IMR-90 (cell line): ENCODE measurements around the gene DOCK6. TPM values are rescaled to one million over a fixed set of nuclear protein-coding genes. Genes with fewer than 3 reads are reported as not detected.

Source experiments
- ATAC-seq: fragments of 200-7000 bp; cut with Tn5 transposase; 2 replicates; pipeline ENCODE4 v1.9.1; 2020; ENCODE audit warnings: low read depth, mild to moderate bottlenecking, moderate library complexity
- BruUV-seq: library from RNA; stranded (reverse); fragments of 400-500 nt; replicated peaks from 2 replicates; lab custom pipeline; 2021; lab: Mats Ljungman, UMichigan
- CTCF ChIA-PET: fragments of 300-600 bp; formaldehyde crosslinking; extraction: SDS; loops from one replicate; lab custom pipeline; 2021; ENCODE audit warnings: antibody characterized with exemption; lab: Yijun Ruan, JAX
- POLR2A ChIA-PET: fragments of 300-600 bp; sonication (Branson Sonifier 250); formaldehyde crosslinking; loops from one replicate; lab custom pipeline; 2022; ENCODE audit warnings: antibody characterized with exemption; ENCODE audit not compliant: unreplicated experiment; lab: Charles Lee
- DNase-seq: peaks from one replicate; pipeline ENCODE4 v3.0.0; 2013
- H2AFZ ChIP-seq: replicated peaks from 2 replicates; pipeline ENCODE3; 2013; ENCODE audit warnings: low read length, mild to moderate bottlenecking; ENCODE audit not compliant: poor library complexity
- H2AK5ac ChIP-seq: 2 replicates; pipeline ENCODE4 v1.6.1; 2013; ENCODE audit warnings: low read depth, low read length, inconsistent platforms
- H2AK9ac ChIP-seq: replicated peaks from 2 replicates; pipeline ENCODE3; 2013; ENCODE audit warnings: mild to moderate bottlenecking, low read depth, low read length, moderate library complexity; ENCODE audit not compliant: poor library complexity
- H2BK120ac ChIP-seq: 2 replicates; pipeline ENCODE4 v1.6.1; 2013; ENCODE audit warnings: low read depth, low read length, inconsistent platforms
- H2BK15ac ChIP-seq: 3 replicates; pipeline ENCODE4 v1.6.1; 2013; ENCODE audit warnings: low read depth, low read length, inconsistent platforms
- H2BK20ac ChIP-seq: 2 replicates; pipeline ENCODE4 v1.6.1; 2013; ENCODE audit warnings: low read depth, mild to moderate bottlenecking, inconsistent platforms, low read length, moderate library complexity
- H2BK5ac ChIP-seq: 2 replicates; pipeline ENCODE4 v1.6.1; 2013; ENCODE audit warnings: mild to moderate bottlenecking, low read depth, low read length, inconsistent platforms; ENCODE audit not compliant: poor library complexity, severe bottlenecking
- H3K14ac ChIP-seq: replicated peaks from 2 replicates; pipeline ENCODE4 v1.6.1; 2013; ENCODE audit warnings: low read depth, low read length, inconsistent platforms
- H3K18ac ChIP-seq: 2 replicates; pipeline ENCODE4 v1.6.1; 2013; ENCODE audit warnings: low read depth, low read length, control low read depth
- H3K23ac ChIP-seq: 2 replicates; pipeline ENCODE4 v1.6.1; 2013; ENCODE audit warnings: low read depth, low read length, inconsistent platforms
- H3K27ac ChIP-seq: 2 replicates; pipeline ENCODE4 v1.5.1; 2013; ENCODE audit warnings: mild to moderate bottlenecking, control low read depth, low read length; ENCODE audit not compliant: insufficient read depth
- H3K27me3 ChIP-seq: 2 replicates; pipeline ENCODE4 v1.6.1; 2013; ENCODE audit warnings: low read length; ENCODE audit not compliant: control insufficient read depth, insufficient read depth
- H3K36me3 ChIP-seq: 2 replicates; pipeline ENCODE4 v1.6.1; 2013; ENCODE audit warnings: low read length, mixed read lengths; ENCODE audit not compliant: control insufficient read depth, insufficient read depth
- H3K4ac ChIP-seq: 2 replicates; pipeline ENCODE4 v1.6.1; 2013; ENCODE audit warnings: low read depth, low read length, inconsistent platforms
- H3K4me1 ChIP-seq: 2 replicates; pipeline ENCODE4 v1.6.1; 2013; ENCODE audit warnings: low read length, mixed read lengths; ENCODE audit not compliant: control insufficient read depth, insufficient read depth
- H3K4me2 ChIP-seq: 2 replicates; pipeline ENCODE4 v1.6.1; 2013; ENCODE audit warnings: low read depth, mild to moderate bottlenecking, control low read depth, low read length, moderate library complexity
- H3K4me3 ChIP-seq: 2 replicates; pipeline ENCODE4 v1.5.1; 2013; ENCODE audit warnings: low read depth, mild to moderate bottlenecking, control low read depth, low read length, moderate library complexity; ENCODE audit not compliant: insufficient read depth
- H3K56ac ChIP-seq: 2 replicates; pipeline ENCODE4 v1.6.1; 2013; ENCODE audit warnings: low read length, inconsistent platforms; ENCODE audit not compliant: insufficient read depth; ENCODE audit errors: extremely low read depth
- H3K79me1 ChIP-seq, 2 experiments: 2 replicates each; pipeline ENCODE4 v1.6.1; 2013; ENCODE audit warnings: low read length in 2 of 2, inconsistent platforms in 1 of 2, low read depth in 1 of 2
- H3K9ac ChIP-seq: 2 replicates; pipeline ENCODE4 v1.6.1; 2013; ENCODE audit warnings: low read depth, low read length, control low read depth
- H3K9me1 ChIP-seq: 2 replicates; pipeline ENCODE4 v1.6.1; 2013; ENCODE audit warnings: low read length, inconsistent platforms; ENCODE audit not compliant: insufficient read depth
- H3K9me3 ChIP-seq: 2 replicates; pipeline ENCODE4 v1.6.1; 2013; ENCODE audit warnings: low read length; ENCODE audit not compliant: control insufficient read depth, insufficient read depth
- H4K20me1 ChIP-seq: 2 replicates; pipeline ENCODE4 v1.6.1; 2013; ENCODE audit warnings: low read length, inconsistent platforms; ENCODE audit not compliant: insufficient read depth
- H4K5ac ChIP-seq: 2 replicates; pipeline ENCODE4 v1.6.1; 2013; ENCODE audit warnings: mild to moderate bottlenecking, low read depth, low read length, control low read depth
- H4K8ac ChIP-seq, 2 experiments: 2 replicates each; pipeline ENCODE4 v1.6.1; 2013; ENCODE audit warnings: low read depth in 2 of 2, low read length in 2 of 2, control low read depth in 1 of 2, inconsistent platforms in 1 of 2
- H4K91ac ChIP-seq: 2 replicates; pipeline ENCODE4 v1.6.1; 2013; ENCODE audit warnings: low read depth, low read length, inconsistent platforms; ENCODE audit not compliant: insufficient read depth
- BHLHE40 ChIP-seq: fragments of 150-350 bp; IDR thresholded peaks from 2 replicates; pipeline ENCODE4 v1.6.1; 2016; ENCODE audit warnings: mild to moderate bottlenecking, low read depth, low read length
- CEBPB ChIP-seq: IDR thresholded peaks from 2 replicates; pipeline ENCODE4 v1.6.1; 2012; ENCODE audit warnings: low read depth, low read length, improper control_type of control experiment
- CHD1 ChIP-seq: IDR thresholded peaks from 2 replicates; pipeline ENCODE4 v1.6.1; 2012; ENCODE audit warnings: low read depth, low read length, improper control_type of control experiment
- MAZ ChIP-seq: IDR thresholded peaks from 2 replicates; pipeline ENCODE4 v1.6.1; 2012; ENCODE audit warnings: low read depth, mild to moderate bottlenecking, low read length, improper control_type of control experiment, moderate library complexity, borderline replicate concordance
- NFE2L2 ChIP-seq: fragments of 150-350 bp; IDR thresholded peaks from 2 replicates; pipeline ENCODE4 v1.6.1; 2016; ENCODE audit warnings: low read depth, mild to moderate bottlenecking, low read length
- RAD21 ChIP-seq: IDR thresholded peaks from 2 replicates; pipeline ENCODE4 v1.6.1; 2012; ENCODE audit warnings: low read length, improper control_type of control experiment
- RCOR1 ChIP-seq: IDR thresholded peaks from 2 replicates; pipeline ENCODE4 v1.6.1; 2012; ENCODE audit warnings: mild to moderate bottlenecking, low read length, improper control_type of control experiment; ENCODE audit not compliant: insufficient replicate concordance
- SMC3 ChIP-seq: fragments of 150-350 bp; IDR thresholded peaks from 2 replicates; pipeline ENCODE4 v1.6.1; 2016; ENCODE audit warnings: low read depth, mild to moderate bottlenecking, antibody characterized with exemption, low read length, moderate library complexity
- WGBS, 2 experiments: methylation state at CpG; one replicate each; pipeline versions ENCODE4 v1.1.5 to v1.1.7; 2013; ENCODE audit warnings: missing lambda C conversion rate in 2 of 2; ENCODE audit not compliant: insufficient read length in 1 of 2; ENCODE audit errors: extremely low coverage in 2 of 2; 5-methylcytosine and 5-hydroxymethylcytosine counted together
- dilution Hi-C: fragments of 300-500 bp; cut with HindIII; formaldehyde crosslinking; loops from one replicate; pipeline ENCODE4 v1.14.3; 2018; ENCODE audit warnings: low sequenced_read_pairs; ENCODE audit not compliant: unreplicated experiment
- in situ Hi-C: fragments of 300-500 bp; cut with MboI; formaldehyde crosslinking; loops from 3 replicates; pipeline ENCODE4 v1.14.3; 2019; ENCODE audit warnings: low sequenced_read_pairs, inconsistent platforms, mixed read lengths
- intact Hi-C: fragments of 100-400 bp; cut with micrococcal nuclease; formaldehyde crosslinking; loops from 2 replicates; pipeline ENCODE4 v1.10.0; 2022
- polyA plus RNA-seq, 3 experiments: library from polyadenylated mRNA; depleted of rRNA; stranded (reverse); fragments of >200 nt; gene quantifications; 2 replicates each; pipeline ENCODE4 v1.2.3, GENCODE V29; 2012; ENCODE audit warnings: low replicate concordance in 1 of 3
- total RNA-seq: library from RNA; depleted of rRNA; stranded (reverse); fragments of >200 nt; gene quantifications from 2 replicates; pipeline ENCODE4 v1.2.3, GENCODE V29; 2012
- TF ChIP-seq, protein P1 (sequence below): conservative IDR thresholded peaks from 2 replicates; pipeline ENCODE4 v1.5.1; 2012; ENCODE audit warnings: mild to moderate bottlenecking, low read depth, low read length, improper control_type of control experiment

Gene DOCK6
- total and polyA plus RNA-seq, 2 of the 4 experiments (the other 2 are of a cell fraction), result 5.0 to 18.4 TPM

DNA sequence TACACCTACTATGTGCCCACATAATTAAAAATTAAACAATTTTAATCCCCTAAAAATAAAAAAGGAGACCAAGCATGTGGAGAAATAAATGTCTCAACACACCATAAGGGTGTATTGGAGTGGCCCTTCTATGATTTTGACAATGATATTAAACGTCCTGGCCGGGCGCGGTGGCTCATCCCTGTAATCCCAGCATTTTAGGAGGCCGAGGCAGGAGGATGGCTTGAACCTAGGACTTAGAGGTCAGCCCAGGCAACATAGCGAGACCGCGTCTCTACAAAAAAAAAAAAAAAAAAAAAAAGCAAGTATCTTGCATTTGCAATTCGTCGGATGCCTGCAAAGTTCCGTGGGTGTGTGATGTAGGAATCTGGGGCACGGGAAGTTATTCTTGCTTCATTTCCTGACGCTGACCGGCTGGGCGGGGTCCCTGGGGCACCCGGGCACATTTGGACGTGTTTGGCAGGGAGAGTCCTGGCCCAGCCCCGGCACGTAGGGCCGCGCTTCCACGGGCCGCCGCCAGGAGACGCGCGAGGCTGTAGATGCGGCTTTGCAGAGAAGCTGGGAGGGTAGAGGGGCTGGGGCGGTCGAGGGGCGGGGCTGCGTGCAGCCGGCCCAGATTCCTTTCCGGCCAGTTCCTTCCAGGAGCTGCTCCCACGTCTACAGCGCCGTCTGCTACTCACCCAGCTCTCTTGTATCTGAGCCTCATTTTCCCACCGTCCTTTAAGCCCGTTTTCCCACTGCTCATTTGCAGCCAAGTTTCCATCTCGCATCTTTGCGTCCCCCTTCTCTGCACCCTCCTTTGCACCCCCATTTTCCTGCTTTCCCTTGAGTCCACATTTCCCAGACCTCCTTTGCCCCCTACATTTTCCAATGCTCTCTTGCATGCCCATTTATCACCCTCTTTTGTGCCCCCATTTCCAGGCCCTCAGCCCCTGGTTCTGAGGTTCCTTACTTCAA lies 31.4 kb upstream of the DOCK6 start:
- no peaks in the 10 kb centered on the region for H3K36me3 ChIP-seq
- peak overlapping the region; percentile 90 for H2BK120ac ChIP-seq
- peak overlapping the region; percentile 90 to 96 for H4K8ac ChIP-seq
- H2AK5ac ChIP-seq, result peak overlapping the region; percentile 61
- 0% methylated on average over 5 of the region's 41 CpGs; no CpG with 5 or more reads in 1 of the 2 experiments for WGBS, 2 experiments
- peak; percentile 56 for TF ChIP-seq BHLHE40
- no peak for TF ChIP-seq NFE2L2
- TF ChIP-seq, protein P1, sequence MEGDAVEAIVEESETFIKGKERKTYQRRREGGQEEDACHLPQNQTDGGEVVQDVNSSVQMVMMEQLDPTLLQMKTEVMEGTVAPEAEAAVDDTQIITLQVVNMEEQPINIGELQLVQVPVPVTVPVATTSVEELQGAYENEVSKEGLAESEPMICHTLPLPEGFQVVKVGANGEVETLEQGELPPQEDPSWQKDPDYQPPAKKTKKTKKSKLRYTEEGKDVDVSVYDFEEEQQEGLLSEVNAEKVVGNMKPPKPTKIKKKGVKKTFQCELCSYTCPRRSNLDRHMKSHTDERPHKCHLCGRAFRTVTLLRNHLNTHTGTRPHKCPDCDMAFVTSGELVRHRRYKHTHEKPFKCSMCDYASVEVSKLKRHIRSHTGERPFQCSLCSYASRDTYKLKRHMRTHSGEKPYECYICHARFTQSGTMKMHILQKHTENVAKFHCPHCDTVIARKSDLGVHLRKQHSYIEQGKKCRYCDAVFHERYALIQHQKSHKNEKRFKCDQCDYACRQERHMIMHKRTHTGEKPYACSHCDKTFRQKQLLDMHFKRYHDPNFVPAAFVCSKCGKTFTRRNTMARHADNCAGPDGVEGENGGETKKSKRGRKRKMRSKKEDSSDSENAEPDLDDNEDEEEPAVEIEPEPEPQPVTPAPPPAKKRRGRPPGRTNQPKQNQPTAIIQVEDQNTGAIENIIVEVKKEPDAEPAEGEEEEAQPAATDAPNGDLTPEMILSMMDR, result peak; percentile 97
- TF ChIP-seq SMC3, result peak; percentile 96
- no peak for TF ChIP-seq CHD1
- peak; percentile 90; the same call in 1 of the 2 replicates for TF ChIP-seq MAZ
- TF ChIP-seq CEBPB, result peak; percentile 79
- TF ChIP-seq RAD21, result peak; percentile 92
- TF ChIP-seq RCOR1, result no peak
- H3K23ac ChIP-seq, result peak overlapping the region; percentile 86; the same call in 1 of the 2 replicates
- peak; percentile 100 for ATAC-seq
- POLR2A ChIA-PET, result interaction anchor here (0.7 to 1.1 kb wide), 2 partner anchors 88 to 189 kb away, joined by 4 to 14 read pairs; no protein-coding TSS in a partner anchor
- H3K27ac ChIP-seq, result peak overlapping the region; percentile 34
- H2BK5ac ChIP-seq, result no peak overlapping the region
- intact Hi-C loops, result loop anchor here (1.0 to 5.0 kb wide), 6 partner anchors 45 to 294 kb away; partner anchors contain the start of genes ODAD3, PRKCSH, RAB3D and SWSAP1
- peaks cover 4% of the 10 kb centered on the region; the same call in 1 of the 2 replicates for H3K27me3 ChIP-seq
- no TSS peak for BruUV-seq
- DNase-seq, result peak; percentile 87
- peak overlapping the region; percentile 80 for H3K4me2 ChIP-seq
- in situ Hi-C loops, result loop anchor here (10.0 kb wide), 1 partner anchor 181 kb away; no protein-coding TSS in a partner anchor
- H4K20me1 ChIP-seq, result no peaks in the 10 kb centered on the region
- peak overlapping the region; percentile 74 for H3K9ac ChIP-seq
- peak overlapping the region; percentile 96 for H2AK9ac ChIP-seq
- H2AFZ ChIP-seq, result peak overlapping the region; percentile 92
- peak overlapping the region; percentile 16; the same call in 1 of the 2 replicates for H3K4me3 ChIP-seq
- no peaks in the 10 kb centered on the region for H3K9me3 ChIP-seq
- H4K5ac ChIP-seq, result peak overlapping the region; percentile 69
- peak overlapping the region; percentile 96 for H4K91ac ChIP-seq
- H2BK20ac ChIP-seq, result peak overlapping the region; percentile 46; the same call in 1 of the 2 replicates
- peak overlapping the region; percentile 59 for H3K18ac ChIP-seq
- peak overlapping the region; percentile 95; the same call in 1 of the 3 replicates for H2BK15ac ChIP-seq
- peak overlapping the region; percentile 95 for H3K14ac ChIP-seq
- no peaks in the 10 kb centered on the region for H3K79me1 ChIP-seq
- 0 out of 2 replicates have a peak, but pooled peaks cover 1% of the 10 kb centered on the region for H3K4me1 ChIP-seq
- no peak overlapping the region for H3K56ac ChIP-seq
- H3K4ac ChIP-seq, result peak overlapping the region; percentile 99
- dilution Hi-C loops, result no loop called here
- CTCF ChIA-PET, result interaction anchor here (0.6 to 1.2 kb wide), 20 partner anchors 10 to 250 kb away, joined by 3 to 8 read pairs (median 4); partner anchors contain the start of genes ODAD3, PRKCSH and SWSAP1
- H3K9me1 ChIP-seq, result 0 out of 2 replicates have a peak, but pooled peaks cover 3% of the 10 kb centered on the region
